ENCODE data around the gene ACAP3.
A peak's percentile ranks its signal among the peaks of the same experiment; 100 is the strongest.

ACAP3 gene

DNA sequence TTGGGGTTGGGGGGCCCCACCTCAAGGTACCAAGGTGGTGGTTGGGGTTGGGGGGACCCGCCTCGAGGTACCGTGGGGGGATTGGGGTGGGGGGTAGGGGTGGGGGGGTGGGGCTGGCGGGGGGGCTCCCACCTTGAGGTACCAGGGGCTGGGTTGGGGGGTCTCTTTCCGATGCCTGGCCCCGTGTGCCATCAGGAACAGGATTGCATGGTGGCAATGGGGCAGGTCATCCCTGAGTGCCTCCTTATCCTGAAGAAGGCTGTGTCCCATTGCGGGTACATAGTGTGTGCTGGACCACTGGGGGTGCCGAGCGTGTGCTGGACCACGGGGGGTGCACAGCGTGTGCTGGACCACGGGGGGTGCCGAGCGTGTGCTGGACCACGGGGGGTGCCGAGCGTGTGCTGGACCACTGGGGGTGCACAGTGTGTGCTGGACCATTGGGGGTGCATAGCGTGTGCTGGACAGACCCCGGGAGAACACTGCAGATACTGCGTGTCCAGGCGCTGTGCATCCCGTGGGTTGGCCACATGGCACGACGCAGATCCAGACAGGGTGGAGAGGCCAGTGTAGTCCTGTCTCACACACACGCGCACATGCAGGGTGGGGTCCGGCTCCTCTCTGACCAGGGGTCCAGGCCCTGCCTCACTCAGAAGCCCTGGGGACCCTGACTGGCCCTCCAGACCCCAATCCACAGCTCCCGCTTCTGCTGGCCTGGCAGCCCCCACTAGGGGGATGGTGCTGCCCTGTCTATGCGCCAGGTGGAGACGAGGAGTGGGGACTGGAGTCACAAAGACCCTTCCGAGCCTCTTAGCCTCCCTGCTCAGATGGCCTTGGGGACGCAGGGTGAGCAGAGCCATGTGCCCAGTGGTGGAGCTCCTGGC, 23.3 kb downstream of the ACAP3 start:
- no peak for DNase-seq

- DNase-seq: no peak
Measured at GRCh38 chr1:1283821-1284220, 23.9 kb downstream of the ACAP3 start.

DNA sequence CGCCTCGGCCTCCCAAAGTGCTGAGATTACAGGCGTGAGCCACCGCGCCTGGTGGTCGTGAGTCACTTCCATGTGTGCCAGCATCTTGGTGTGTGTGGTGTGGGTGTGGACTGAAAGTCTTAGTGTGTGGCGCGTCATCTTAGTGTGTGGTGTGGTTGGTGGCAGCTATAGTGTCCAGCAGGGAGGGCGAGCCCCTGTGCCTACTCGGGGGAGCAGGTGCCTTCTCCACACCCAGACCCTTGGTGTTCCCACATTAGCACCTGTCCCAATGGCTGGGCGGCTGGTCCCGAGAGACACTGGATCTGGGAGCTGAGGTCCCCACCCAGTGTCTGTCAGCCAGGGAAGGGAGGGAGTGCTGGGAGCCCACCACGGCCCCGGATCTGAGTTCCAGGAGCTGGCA, 24.7 kb downstream of the ACAP3 start:
- no peak for DNase-seq

DNA sequence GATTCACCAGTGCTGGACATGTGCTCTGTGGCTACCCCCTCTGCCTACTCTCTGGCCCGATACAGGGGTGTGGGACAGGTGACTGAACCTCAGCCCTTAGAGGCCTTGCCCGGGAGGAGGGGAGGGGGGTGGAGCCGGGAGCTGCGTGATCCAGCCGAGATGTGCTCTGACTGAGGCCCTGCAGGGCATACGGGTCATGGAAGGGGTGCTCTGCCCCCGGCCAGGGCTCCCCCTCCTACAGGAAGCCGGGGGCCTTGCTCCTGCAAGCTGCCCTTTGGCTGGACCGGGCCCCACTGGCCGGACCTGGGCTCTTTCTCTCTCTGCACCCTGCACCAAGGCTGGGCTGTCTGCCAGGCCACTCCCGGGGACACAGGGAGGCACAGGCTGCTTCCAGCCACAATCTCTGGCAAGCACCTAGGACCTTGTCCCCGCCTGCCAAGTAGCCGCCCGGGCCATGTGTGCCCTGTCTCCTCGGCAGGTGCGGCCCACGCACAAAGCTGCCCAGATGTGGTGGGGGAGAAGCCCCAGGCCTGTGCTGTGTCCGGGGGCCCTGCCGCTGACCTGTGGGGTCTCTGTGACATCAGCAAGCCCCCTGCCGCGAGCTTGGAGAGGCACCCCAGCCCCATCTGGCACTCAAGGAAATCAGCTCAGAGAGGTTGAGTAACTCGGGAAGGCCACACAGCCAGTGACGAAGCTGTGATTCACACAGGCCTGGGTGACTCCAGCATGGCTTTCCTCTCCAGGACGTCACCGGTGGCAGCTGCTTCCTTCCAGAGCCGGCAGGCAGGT, 26.0 kb downstream of the ACAP3 start:
- no peak for DNase-seq

GRCh38 chr1:1280782-1281481, 26.8 kb downstream of the ACAP3 start:
- DNase-seq: no peak

- no peak for DNase-seq
Measured at GRCh38 chr1:1279028-1279427, 28.7 kb downstream of the ACAP3 start.

DNA sequence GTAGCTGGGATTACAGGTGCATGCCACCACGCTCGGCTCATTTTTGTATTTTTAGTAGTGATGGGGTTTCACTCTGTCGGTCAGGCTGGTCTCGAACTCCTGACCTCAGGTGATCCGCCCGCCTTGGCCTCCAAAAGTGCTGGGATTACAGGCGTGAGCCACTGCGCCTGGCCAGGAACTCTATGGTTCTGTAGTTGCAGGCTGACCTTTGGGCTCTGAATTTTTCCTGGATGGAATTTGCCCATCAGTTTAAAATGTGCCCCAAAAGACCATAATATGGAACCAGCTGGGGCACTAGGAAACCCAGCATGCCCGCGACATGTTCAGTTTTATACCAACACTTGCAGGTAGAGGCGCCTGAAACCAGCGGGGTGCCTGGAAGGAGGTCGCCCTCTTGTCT, 29.1 kb downstream of the ACAP3 start:
- DNase-seq: no peak

DNA sequence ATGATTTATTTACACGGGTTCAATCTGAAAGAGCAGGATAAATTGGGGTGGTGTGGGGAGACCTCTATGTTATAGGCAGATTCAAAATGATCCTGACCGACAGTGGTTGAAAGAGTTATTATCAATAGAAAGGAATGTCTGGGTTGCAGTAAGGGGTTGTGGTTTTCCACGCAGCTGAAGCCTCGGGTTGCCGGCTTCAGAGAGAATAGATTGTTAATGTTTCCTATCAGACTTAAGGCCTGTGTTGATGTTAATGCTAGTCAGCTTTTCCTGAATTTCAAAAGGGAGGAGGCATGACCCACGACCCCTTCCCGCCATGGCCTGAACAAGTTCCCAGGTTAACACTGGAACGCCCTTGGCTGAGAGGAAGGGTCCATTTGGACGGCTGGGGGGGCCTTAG, 31.9 kb downstream of the ACAP3 start:
- DNase-seq: no peak

DNA sequence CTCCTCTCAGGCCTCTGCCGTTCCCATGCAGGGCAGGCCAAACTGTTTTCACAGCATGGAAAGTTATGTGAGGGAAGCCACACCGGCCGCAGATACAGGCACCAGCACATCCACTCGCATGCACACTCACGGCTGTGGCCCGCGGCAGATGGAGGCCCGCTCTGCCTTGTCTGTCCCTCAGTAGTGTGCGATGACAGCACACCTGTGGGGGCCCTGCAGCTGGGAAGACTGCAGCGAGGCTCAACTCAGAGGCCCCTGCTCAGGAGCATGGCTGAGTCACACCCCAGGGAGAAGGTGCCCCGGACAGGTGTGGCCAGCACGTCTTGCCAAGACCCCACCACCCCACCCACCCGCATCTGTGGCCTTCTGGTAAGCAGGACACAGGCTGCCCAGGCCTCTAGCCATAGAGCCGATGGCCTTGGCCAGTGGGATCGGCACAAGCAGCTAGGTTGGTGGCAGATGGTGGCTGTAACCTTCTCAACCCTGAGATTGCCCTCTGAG, 32.7 kb downstream of the ACAP3 start:
- no peak for DNase-seq

- no peak for DNase-seq
Measured at GRCh38 chr1:1274299-1274930, 33.3 kb downstream of the ACAP3 start.

- peak; percentile 62 for DNase-seq
Measured at GRCh38 chr1:1273512-1274298, 34.0 kb downstream of the ACAP3 start, which contains the start of gene UBE2J2. Gene UBE2J2, minus strand, starts transcription at chr1:1273854. Its CDS starts 5,862 bp downstream, at chr1:1267992.

DNA sequence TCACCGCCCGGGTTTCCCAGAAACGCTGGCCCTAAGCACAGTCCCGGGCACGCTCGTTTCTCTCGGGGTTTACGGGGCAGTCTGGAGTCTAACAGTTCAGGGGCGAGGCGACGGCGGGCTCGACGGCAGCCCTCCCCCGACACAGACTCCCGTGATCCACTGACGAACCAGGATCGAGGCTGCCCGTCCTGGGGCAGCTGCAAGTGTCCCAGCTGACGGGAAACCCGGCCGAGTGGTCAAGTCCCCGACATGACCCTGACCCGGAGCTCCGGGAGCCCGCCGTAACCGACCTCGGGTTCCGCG, 34.6 kb downstream of the ACAP3 start:
- no peak for DNase-seq

DNA sequence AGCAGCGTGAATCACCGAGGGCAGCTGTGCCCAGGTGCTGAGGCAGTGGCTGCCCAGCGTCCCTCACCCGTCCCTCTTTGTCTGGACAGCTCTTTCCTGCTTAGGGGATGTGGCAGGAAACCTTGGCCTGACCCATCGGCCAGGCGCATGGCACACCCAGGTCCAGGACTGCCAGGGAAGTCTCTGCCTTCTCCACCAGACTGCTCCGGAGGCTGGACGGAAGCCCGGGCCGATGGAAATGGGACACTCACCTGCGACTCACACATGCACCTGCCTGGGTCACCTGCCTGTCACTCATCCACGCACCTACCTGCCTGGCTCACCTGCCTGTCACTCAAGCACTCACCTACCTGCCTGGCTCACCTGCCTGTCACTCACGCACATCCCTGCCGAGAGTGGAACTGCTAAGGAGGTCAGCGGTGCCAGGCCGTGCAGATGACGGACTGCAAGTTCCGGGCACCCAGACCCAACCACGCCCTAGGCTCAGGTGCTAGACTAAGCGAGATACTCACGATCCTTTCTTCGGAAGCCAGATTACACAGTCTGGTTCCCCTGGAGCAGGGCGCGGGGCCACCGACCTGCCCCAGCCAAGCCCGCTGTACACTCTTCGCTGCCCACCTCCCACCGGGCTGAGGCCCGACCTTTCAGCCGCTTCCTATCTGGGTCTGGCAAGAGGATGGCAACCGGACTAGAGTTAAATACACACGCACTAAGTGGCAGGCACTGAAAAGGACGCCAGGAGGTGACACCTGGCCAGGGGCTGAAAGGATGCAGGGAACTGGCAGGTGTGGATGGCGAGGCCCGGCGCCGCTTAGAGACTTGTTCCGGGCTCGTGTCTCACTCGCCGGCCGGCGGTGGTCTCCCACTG, 35.2 kb downstream of the ACAP3 start:
- no peak for DNase-seq

- DNase-seq: no peak
Measured at GRCh38 chr1:1270813-1271212, 36.9 kb downstream of the ACAP3 start.

DNA sequence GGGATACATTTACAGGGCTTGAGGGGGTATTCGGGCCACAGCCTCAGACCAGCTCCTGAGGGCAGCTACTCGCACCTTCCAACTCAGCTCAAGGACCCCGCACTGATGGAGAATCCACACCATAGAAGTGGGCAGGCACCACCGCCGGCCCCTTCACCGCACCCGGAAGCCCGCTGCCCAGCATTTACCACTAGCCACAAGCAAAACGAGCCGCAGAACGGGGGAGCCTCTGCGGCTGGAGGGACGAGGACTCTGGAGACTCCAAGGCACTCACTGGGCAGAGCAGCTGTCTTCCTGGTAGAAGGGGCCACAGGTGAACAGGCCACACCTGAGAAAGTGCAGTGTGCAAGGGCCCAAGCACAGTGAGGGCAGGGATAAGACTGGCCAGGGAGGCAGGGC, 39.4 kb downstream of the ACAP3 start:
- DNase-seq: no peak

DNA sequence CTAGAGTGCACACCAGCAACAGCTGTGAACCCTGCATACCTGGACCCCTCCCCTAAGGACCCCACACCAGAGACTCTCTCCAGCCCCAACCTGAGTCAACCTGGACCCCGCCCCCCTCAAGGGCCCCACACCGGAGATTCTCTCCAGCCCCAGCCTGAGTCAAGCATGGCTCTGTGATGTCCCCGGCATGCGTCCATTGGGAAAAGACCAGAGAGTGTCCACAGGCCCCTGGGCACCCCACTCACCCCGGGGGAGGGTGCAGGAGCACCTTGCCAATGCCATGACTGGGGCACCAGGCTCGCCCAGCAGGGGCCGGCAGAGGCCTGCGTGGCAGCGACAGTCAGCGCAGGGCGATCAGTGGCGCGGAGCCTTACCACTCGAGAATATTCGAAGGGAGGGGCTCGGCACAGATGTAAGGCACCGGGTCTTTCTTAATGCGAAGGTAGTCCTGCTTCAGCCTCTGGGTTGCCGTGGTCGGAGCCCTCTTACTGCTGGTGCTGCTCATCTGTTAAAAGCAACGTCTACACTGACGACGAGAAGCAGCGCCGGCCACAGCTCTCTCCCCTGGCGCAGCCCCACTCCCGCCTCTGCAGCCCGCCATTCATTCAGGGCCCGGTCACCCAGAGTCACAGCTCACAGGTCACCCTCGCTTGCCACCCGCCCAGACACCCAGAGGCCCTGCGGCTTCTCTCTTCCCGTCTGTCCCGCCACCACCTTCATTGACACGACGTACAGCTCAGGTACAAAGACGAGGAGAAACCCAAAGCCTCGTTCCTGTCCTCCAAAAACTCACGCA, 40.0 kb downstream of the ACAP3 start:
- DNase-seq: no peak

GRCh38 chr1:1264868-1265272, 42.9 kb downstream of the ACAP3 start:
- no peak for DNase-seq

GRCh38 chr1:1264026-1264425, 43.7 kb downstream of the ACAP3 start:
- DNase-seq: no peak

DNA sequence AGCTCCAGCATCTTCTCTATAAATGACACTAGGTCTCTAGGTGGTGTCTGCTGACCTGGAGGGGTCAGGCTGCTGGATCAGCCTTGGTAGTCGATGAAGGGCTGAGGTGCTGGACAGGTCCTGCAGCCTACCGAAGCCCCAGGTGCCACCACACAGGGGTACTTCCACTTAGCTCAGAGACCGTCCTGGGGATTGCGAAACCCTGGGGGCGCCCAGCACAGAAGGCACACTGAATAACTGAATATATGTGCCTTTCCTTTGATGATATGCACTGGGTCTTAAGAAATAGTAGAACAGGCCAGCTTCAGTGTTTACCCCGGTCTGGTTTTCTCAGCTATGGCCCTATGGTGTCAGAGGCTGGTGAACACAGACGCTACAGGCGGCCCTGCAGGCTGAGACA, 45.0 kb downstream of the ACAP3 start:
- no peak for DNase-seq

- DNase-seq: no peak
Measured at GRCh38 chr1:1262071-1262470, 45.7 kb downstream of the ACAP3 start.

Data from NCI-H1092 (cell line).